Activated naive CD4-positive, alpha-beta T cell (primary cell): ENCODE measurements around the gene RAPGEF3.

Source experiments
- DNase-seq, 4 experiments: peaks; one replicate each; lab custom pipeline; 2025; lab: John Stamatoyannopoulos, UW

Gene RAPGEF3

GRCh38 chr12:47686645-47687240, 71.9 kb downstream of the RAPGEF3 start:
- no peak for DNase-seq
